GM23338 (cell line): ENCODE results near the gene PCNT. TPM values are rescaled to one million over a fixed set of nuclear protein-coding genes. Genes with fewer than 3 reads are reported as not detected.

Experiments used
- ATAC-seq: fragments of 200-7000 bp; cut with Tn5 transposase; 3 replicates; pipeline ENCODE4 v1.9.1; 2020
- DNase-seq: peaks from one replicate; pipeline ENCODE4 v3.0.0-alpha.2; 2015; ENCODE audit warnings: low spot score
- H2AFZ ChIP-seq: fragments of 200-600 bp; sonication (generic); 2 replicates; pipeline ENCODE4 v1.8.0; 2016; ENCODE audit warnings: antibody characterized with exemption, mild to moderate bottlenecking, moderate library complexity
- H3F3A ChIP-seq: fragments of 200-600 bp; sonication (generic); replicated peaks from 2 replicates; pipeline ENCODE4 v1.8.0; 2017; ENCODE audit warnings: antibody characterized with exemption, mixed run types, low read depth
- H3K27ac ChIP-seq: fragments of 200-600 bp; sonication (generic); 2 replicates; pipeline ENCODE4 v1.6.1; 2016; ENCODE audit warnings: low read depth
- H3K27me3 ChIP-seq: fragments of 200-600 bp; sonication (generic); 2 replicates; pipeline ENCODE4 v1.8.0; 2016; ENCODE audit warnings: mild to moderate bottlenecking, mixed run types, moderate library complexity; ENCODE audit not compliant: insufficient read depth
- H3K36me3 ChIP-seq: fragments of 200-600 bp; sonication (generic); 2 replicates; pipeline ENCODE4 v1.8.0; 2016; ENCODE audit warnings: mild to moderate bottlenecking; ENCODE audit not compliant: insufficient read depth
- H3K4me1 ChIP-seq: fragments of 200-600 bp; sonication (generic); 2 replicates; pipeline ENCODE4 v1.8.0; 2016; ENCODE audit warnings: mild to moderate bottlenecking, moderate library complexity; ENCODE audit not compliant: insufficient read depth
- H3K4me2 ChIP-seq: fragments of 200-600 bp; sonication (generic); 2 replicates; pipeline ENCODE4 v1.7.1; 2017; ENCODE audit warnings: mixed run types
- H3K4me3 ChIP-seq: fragments of 200-600 bp; sonication (generic); 2 replicates; pipeline ENCODE4 v1.6.1; 2016; ENCODE audit warnings: mixed run types
- H3K79me2 ChIP-seq: fragments of 200-600 bp; sonication (generic); replicated peaks from 2 replicates; pipeline ENCODE4 v1.8.0; 2017; ENCODE audit warnings: mild to moderate bottlenecking; ENCODE audit not compliant: insufficient read depth
- H3K9me2 ChIP-seq: fragments of 200-600 bp; sonication (generic); 2 replicates; pipeline ENCODE4 v1.8.0; 2017; ENCODE audit not compliant: insufficient read depth
- H4K20me1 ChIP-seq: fragments of 200-600 bp; sonication (generic); replicated peaks from 2 replicates; pipeline ENCODE4 v1.8.0; 2017; ENCODE audit warnings: mild to moderate bottlenecking; ENCODE audit not compliant: insufficient read depth
- H3K27ac Mint-ChIP-seq: 2 replicates; pipeline ENCODE4 v1.8.0; 2020; ENCODE audit warnings: inconsistent platforms, mild to moderate bottlenecking, moderate library complexity, mixed read lengths
- H3K27me3 Mint-ChIP-seq: 3 replicates; pipeline ENCODE4 v1.8.0; 2022; ENCODE audit warnings: low read depth, mild to moderate bottlenecking, moderate library complexity, mixed read lengths, inconsistent platforms; ENCODE audit not compliant: insufficient read depth, poor library complexity
- H3K36me3 Mint-ChIP-seq: 3 replicates; pipeline ENCODE4 v1.8.0; 2021; ENCODE audit warnings: low read depth, mild to moderate bottlenecking, inconsistent platforms, moderate library complexity, mixed read lengths
- H3K4me1 Mint-ChIP-seq: 3 replicates; pipeline ENCODE4 v1.8.0; 2020; ENCODE audit warnings: mild to moderate bottlenecking, inconsistent platforms, mixed read lengths
- H3K4me3 Mint-ChIP-seq: 3 replicates; pipeline ENCODE4 v1.8.0; 2021; ENCODE audit warnings: moderate library complexity, mild to moderate bottlenecking, inconsistent platforms, mixed read lengths
- H3K9me3 Mint-ChIP-seq: 3 replicates; pipeline ENCODE4 v1.8.0; 2020; ENCODE audit warnings: moderate library complexity, mild to moderate bottlenecking, inconsistent platforms, mixed read lengths
- CREB1 ChIP-seq: fragments of 250-450 bp; sonication (Bioruptor Pico); IDR thresholded peaks from 2 replicates; pipeline ENCODE4 v1.5.0; 2020; ENCODE audit warnings: low read depth, mild to moderate bottlenecking, moderate library complexity
- EZH2 ChIP-seq: fragments of 200-600 bp; sonication (generic); IDR thresholded peaks from one replicate; pipeline ENCODE4 v1.8.0; 2017; ENCODE audit warnings: antibody characterized with exemption, mild to moderate bottlenecking, low read depth; ENCODE audit not compliant: unreplicated experiment
- EZH2phosphoT487 ChIP-seq: fragments of 200-600 bp; sonication (generic); IDR thresholded peaks from one replicate; pipeline ENCODE4 v1.8.1; 2018; ENCODE audit warnings: antibody characterized with exemption; ENCODE audit not compliant: unreplicated experiment
- JUNB ChIP-seq: IDR thresholded peaks from one replicate; pipeline ENCODE4 v1.6.1; 2016; ENCODE audit warnings: antibody characterized with exemption; ENCODE audit not compliant: unreplicated experiment
- NANOG ChIP-seq: IDR thresholded peaks from 2 replicates; pipeline ENCODE4 v1.6.1; 2016; ENCODE audit warnings: antibody characterized with exemption, borderline replicate concordance
- POLR2AphosphoS5 ChIP-seq: IDR thresholded peaks from 2 replicates; pipeline ENCODE4 v1.6.1; 2016; ENCODE audit warnings: antibody characterized with exemption, low read depth
- STAT1 ChIP-seq: IDR thresholded peaks from one replicate; pipeline ENCODE4 v1.6.1; 2016; ENCODE audit warnings: antibody characterized with exemption; ENCODE audit not compliant: unreplicated experiment
- ZNF114 ChIP-seq: fragments of 250-450 bp; sonication (Bioruptor Pico); IDR thresholded peaks from 2 replicates; pipeline ENCODE4 v1.5.0; 2020; ENCODE audit warnings: mild to moderate bottlenecking, moderate library complexity
- ZNF331 ChIP-seq: fragments of 250-450 bp; sonication (Bioruptor Pico); IDR thresholded peaks from 2 replicates; pipeline ENCODE4 v1.5.0; 2020; ENCODE audit warnings: low read depth, mild to moderate bottlenecking, moderate library complexity
- polyA plus RNA-seq: library from polyadenylated mRNA; unstranded; fragments of >200 nt; fragmentation: Nextera tagmentation; extraction: Ambion mirVana; gene quantifications from 2 replicates; pipeline ENCODE4 v1.2.1, GENCODE V29; 2016
- total RNA-seq: library from RNA; depleted of rRNA; stranded (reverse); fragments of >200 nt; shearing (Covaris generic); gene quantifications from 2 replicates; pipeline ENCODE4 v1.2.3, GENCODE V29; 2014
- TF ChIP-seq, protein P1 (sequence below): IDR thresholded peaks from one replicate; pipeline ENCODE4 v1.6.1; 2018; ENCODE audit warnings: antibody characterized with exemption; ENCODE audit not compliant: unreplicated experiment
- TF ChIP-seq, protein P2 (sequence below): IDR thresholded peaks from 2 replicates; pipeline ENCODE4 v1.6.1; 2016; ENCODE audit warnings: antibody characterized with exemption
- TF ChIP-seq, protein P3 (sequence below): fragments of 250-450 bp; sonication (Bioruptor Pico); IDR thresholded peaks from 2 replicates; pipeline ENCODE4 v1.5.0; 2020; ENCODE audit warnings: mild to moderate bottlenecking, moderate library complexity

The PCNT gene
- total and polyA plus RNA-seq, 2 experiments from 2014 or later, result 39.6 to 46.1 TPM

DNA sequence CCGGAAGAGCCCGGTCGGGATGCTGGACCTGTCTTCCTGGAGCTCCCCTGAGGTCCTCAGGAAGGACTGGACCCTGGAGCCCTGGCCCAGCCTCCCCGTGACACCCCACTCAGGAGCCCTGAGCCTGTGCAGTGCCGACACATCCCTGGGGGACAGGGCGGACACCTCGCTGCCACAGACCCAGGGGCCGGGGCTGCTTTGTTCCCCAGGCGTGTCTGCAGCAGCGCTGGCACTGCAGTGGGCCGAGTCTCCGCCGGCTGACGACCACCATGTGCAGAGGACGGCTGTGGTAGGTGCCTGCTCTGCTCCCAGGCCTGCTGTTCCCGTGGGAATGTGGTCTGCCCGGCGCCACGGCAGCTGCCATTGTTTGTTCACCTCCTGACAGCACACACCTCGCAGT lies 92.6 kb downstream of the PCNT start:
- H3F3A ChIP-seq, result no peaks in the 10 kb centered on the region; the same call in 1 of the 2 replicates
- H3K4me3 ChIP-seq, result no peak overlapping the region
- no peaks in the 10 kb centered on the region for H3K27me3 ChIP-seq
- no peak overlapping the region for H3K4me2 ChIP-seq
- H2AFZ ChIP-seq, result no peak overlapping the region
- no peak for DNase-seq
- peaks cover 19% of the 10 kb centered on the region for H3K27me3 Mint-ChIP-seq
- no peak overlapping the region for H3K27ac Mint-ChIP-seq
- H3K4me1 ChIP-seq, result no peaks in the 10 kb centered on the region
- no peak overlapping the region for H3K27ac ChIP-seq
- no peaks in the 10 kb centered on the region; the same call in 2 of the 3 replicates for H3K9me3 Mint-ChIP-seq
- H3K9me2 ChIP-seq, result no peaks in the 10 kb centered on the region
- H3K79me2 ChIP-seq, result no peaks in the 10 kb centered on the region
- peaks cover 20% of the 10 kb centered on the region for H3K4me1 Mint-ChIP-seq
- no peaks in the 10 kb centered on the region; the same call in 1 of the 2 replicates for H3K36me3 ChIP-seq
- no peak overlapping the region for H3K4me3 Mint-ChIP-seq
- no peaks in the 10 kb centered on the region for H4K20me1 ChIP-seq
- TF ChIP-seq STAT1, result no peak
- TF ChIP-seq EZH2, result no peak
- no peak for TF ChIP-seq NANOG
- TF ChIP-seq, protein P1, sequence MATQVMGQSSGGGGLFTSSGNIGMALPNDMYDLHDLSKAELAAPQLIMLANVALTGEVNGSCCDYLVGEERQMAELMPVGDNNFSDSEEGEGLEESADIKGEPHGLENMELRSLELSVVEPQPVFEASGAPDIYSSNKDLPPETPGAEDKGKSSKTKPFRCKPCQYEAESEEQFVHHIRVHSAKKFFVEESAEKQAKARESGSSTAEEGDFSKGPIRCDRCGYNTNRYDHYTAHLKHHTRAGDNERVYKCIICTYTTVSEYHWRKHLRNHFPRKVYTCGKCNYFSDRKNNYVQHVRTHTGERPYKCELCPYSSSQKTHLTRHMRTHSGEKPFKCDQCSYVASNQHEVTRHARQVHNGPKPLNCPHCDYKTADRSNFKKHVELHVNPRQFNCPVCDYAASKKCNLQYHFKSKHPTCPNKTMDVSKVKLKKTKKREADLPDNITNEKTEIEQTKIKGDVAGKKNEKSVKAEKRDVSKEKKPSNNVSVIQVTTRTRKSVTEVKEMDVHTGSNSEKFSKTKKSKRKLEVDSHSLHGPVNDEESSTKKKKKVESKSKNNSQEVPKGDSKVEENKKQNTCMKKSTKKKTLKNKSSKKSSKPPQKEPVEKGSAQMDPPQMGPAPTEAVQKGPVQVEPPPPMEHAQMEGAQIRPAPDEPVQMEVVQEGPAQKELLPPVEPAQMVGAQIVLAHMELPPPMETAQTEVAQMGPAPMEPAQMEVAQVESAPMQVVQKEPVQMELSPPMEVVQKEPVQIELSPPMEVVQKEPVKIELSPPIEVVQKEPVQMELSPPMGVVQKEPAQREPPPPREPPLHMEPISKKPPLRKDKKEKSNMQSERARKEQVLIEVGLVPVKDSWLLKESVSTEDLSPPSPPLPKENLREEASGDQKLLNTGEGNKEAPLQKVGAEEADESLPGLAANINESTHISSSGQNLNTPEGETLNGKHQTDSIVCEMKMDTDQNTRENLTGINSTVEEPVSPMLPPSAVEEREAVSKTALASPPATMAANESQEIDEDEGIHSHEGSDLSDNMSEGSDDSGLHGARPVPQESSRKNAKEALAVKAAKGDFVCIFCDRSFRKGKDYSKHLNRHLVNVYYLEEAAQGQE, result no peak
- no peak for TF ChIP-seq EZH2phosphoT487
- TF ChIP-seq, protein P2, sequence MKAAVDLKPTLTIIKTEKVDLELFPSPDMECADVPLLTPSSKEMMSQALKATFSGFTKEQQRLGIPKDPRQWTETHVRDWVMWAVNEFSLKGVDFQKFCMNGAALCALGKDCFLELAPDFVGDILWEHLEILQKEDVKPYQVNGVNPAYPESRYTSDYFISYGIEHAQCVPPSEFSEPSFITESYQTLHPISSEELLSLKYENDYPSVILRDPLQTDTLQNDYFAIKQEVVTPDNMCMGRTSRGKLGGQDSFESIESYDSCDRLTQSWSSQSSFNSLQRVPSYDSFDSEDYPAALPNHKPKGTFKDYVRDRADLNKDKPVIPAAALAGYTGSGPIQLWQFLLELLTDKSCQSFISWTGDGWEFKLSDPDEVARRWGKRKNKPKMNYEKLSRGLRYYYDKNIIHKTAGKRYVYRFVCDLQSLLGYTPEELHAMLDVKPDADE, result no peak
- TF ChIP-seq ZNF114 (CRISPR knock-in tag), result no peak
- no peak for TF ChIP-seq ZNF331 (CRISPR knock-in tag)
- TF ChIP-seq, protein P3, sequence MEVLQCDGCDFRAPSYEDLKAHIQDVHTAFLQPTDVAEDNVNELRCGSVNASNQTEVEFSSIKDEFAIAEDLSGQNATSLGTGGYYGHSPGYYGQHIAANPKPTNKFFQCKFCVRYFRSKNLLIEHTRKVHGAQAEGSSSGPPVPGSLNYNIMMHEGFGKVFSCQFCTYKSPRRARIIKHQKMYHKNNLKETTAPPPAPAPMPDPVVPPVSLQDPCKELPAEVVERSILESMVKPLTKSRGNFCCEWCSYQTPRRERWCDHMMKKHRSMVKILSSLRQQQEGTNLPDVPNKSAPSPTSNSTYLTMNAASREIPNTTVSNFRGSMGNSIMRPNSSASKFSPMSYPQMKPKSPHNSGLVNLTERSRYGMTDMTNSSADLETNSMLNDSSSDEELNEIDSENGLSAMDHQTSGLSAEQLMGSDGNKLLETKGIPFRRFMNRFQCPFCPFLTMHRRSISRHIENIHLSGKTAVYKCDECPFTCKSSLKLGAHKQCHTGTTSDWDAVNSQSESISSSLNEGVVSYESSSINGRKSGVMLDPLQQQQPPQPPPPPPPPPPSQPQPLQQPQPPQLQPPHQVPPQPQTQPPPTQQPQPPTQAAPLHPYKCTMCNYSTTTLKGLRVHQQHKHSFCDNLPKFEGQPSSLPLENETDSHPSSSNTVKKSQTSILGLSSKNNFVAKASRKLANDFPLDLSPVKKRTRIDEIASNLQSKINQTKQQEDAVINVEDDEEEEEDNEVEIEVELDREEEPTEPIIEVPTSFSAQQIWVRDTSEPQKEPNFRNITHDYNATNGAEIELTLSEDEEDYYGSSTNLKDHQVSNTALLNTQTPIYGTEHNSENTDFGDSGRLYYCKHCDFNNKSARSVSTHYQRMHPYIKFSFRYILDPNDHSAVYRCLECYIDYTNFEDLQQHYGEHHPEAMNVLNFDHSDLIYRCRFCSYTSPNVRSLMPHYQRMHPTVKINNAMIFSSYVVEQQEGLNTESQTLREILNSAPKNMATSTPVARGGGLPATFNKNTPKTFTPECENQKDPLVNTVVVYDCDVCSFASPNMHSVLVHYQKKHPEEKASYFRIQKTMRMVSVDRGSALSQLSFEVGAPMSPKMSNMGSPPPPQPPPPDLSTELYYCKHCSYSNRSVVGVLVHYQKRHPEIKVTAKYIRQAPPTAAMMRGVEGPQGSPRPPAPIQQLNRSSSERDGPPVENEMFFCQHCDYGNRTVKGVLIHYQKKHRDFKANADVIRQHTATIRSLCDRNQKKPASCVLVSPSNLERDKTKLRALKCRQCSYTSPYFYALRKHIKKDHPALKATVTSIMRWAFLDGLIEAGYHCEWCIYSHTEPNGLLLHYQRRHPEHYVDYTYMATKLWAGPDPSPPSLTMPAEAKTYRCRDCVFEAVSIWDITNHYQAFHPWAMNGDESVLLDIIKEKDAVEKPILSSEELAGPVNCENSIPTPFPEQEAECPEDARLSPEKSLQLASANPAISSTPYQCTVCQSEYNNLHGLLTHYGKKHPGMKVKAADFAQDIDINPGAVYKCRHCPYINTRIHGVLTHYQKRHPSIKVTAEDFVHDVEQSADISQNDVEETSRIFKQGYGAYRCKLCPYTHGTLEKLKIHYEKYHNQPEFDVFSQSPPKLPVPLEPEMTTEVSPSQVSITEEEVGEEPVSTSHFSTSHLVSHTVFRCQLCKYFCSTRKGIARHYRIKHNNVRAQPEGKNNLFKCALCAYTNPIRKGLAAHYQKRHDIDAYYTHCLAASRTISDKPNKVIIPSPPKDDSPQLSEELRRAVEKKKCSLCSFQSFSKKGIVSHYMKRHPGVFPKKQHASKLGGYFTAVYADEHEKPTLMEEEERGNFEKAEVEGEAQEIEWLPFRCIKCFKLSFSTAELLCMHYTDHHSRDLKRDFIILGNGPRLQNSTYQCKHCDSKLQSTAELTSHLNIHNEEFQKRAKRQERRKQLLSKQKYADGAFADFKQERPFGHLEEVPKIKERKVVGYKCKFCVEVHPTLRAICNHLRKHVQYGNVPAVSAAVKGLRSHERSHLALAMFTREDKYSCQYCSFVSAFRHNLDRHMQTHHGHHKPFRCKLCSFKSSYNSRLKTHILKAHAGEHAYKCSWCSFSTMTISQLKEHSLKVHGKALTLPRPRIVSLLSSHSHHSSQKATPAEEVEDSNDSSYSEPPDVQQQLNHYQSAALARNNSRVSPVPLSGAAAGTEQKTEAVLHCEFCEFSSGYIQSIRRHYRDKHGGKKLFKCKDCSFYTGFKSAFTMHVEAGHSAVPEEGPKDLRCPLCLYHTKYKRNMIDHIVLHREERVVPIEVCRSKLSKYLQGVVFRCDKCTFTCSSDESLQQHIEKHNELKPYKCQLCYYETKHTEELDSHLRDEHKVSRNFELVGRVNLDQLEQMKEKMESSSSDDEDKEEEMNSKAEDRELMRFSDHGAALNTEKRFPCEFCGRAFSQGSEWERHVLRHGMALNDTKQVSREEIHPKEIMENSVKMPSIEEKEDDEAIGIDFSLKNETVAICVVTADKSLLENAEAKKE (CRISPR knock-in tag), result no peak
- no peak for TF ChIP-seq JUNB
- no peak for TF ChIP-seq CREB1 (CRISPR knock-in tag)
- no peak for TF ChIP-seq POLR2AphosphoS5
- ATAC-seq, result no peak
- peaks cover 44% of the 10 kb centered on the region for H3K36me3 Mint-ChIP-seq
